Measurements from ENCODE around the gene USP25. TPM values are rescaled to one million over a fixed set of nuclear protein-coding genes. Genes with fewer than 3 reads are reported as not detected.

Gene USP25
- total and polyA plus RNA-seq, 2 experiments from 2014 or later = 11.8 to 49.2 TPM

- TF ChIP-seq ZNF462 (CRISPR knock-in tag; IDR thresholded peaks at IDR 0.05) (no peak), NANOG (IDR thresholded peaks at IDR 0.05; ENCODE audit: borderline replicate concordance) (no peak), ZNF331 (CRISPR knock-in tag; IDR thresholded peaks at IDR 0.05; ENCODE audit: low read depth) (no peak), CTCF (conservative IDR thresholded peaks at IDR 0.05; ENCODE audit: low read depth in 2 of 2) (no peak), EZH2phosphoT487 (IDR thresholded peaks at IDR 0.05; ENCODE audit: unreplicated experiment) (no peak), EZH2 (IDR thresholded peaks at IDR 0.05; ENCODE audit: low read depth, unreplicated experiment) (no peak), ETS1 (IDR thresholded peaks at IDR 0.05) (no peak)
Observed at GRCh38 chr21:15820327-15820726, 90.5 kb downstream of the USP25 start (continued).

All from GM23338 (cell line).